HEK293T (cell line): ENCODE data around the gene ASPSCR1.

ENCODE experiments used
- BHLHE40 ChIP-seq: fragments of 450-650 bp; IDR thresholded peaks from 2 replicates; pipeline ENCODE4 v1.6.1; 2016; ENCODE audit warnings: mild to moderate bottlenecking, moderate library complexity, borderline replicate concordance
- ELF4 ChIP-seq: fragments of 450-650 bp; IDR thresholded peaks from 2 replicates; pipeline ENCODE4 v1.6.1; 2017; ENCODE audit warnings: antibody characterized with exemption
- L3MBTL2 ChIP-seq: fragments of 450-650 bp; conservative IDR thresholded peaks from 2 replicates; pipeline ENCODE4 v1.6.1; 2016; ENCODE audit warnings: mild to moderate bottlenecking
- LEF1 ChIP-seq: fragments of 450-650 bp; IDR thresholded peaks from 2 replicates; pipeline ENCODE4 v1.6.1; 2017; ENCODE audit warnings: mild to moderate bottlenecking, borderline replicate concordance

- TF ChIP-seq ELF4: no peak
- TF ChIP-seq LEF1: no peak
- TF ChIP-seq BHLHE40: no peak
- no peak for TF ChIP-seq L3MBTL2
Measured at GRCh38 chr17:81980707-81981343, 3.4 kb downstream of the ASPSCR1 start.
